Mesenchymal stem cell (in vitro differentiated cells and primary cell): Measurements from ENCODE around the gene HSPA12A.

ENCODE experiments used
- DNase-seq: peaks from one replicate; pipeline ENCODE4 v3.0.0-alpha.2; 2013
- H2AFZ ChIP-seq: one replicate; pipeline ENCODE4 v1.6.1; 2013; ENCODE audit warnings: low read depth, mild to moderate bottlenecking, control low read depth, inconsistent platforms, low read length, moderate library complexity
- H2AK5ac ChIP-seq: 2 replicates; pipeline ENCODE4 v1.6.1; 2013; ENCODE audit warnings: low read length, moderate library complexity, mild to moderate bottlenecking, inconsistent platforms; ENCODE audit not compliant: severe bottlenecking
- H2BK120ac ChIP-seq: one replicate; pipeline ENCODE4 v1.6.1; 2013; ENCODE audit warnings: low read depth, mild to moderate bottlenecking, inconsistent platforms, low read length, moderate library complexity
- H2BK12ac ChIP-seq, 2 experiments: one replicate each; pipeline ENCODE4 v1.6.1; 2013; ENCODE audit warnings: inconsistent platforms in 2 of 2, low read length in 2 of 2, mild to moderate bottlenecking in 2 of 2, moderate library complexity in 2 of 2, control low read depth in 1 of 2
- H2BK15ac ChIP-seq: one replicate; pipeline ENCODE4 v1.6.1; 2013; ENCODE audit warnings: mild to moderate bottlenecking, low read depth, inconsistent platforms; ENCODE audit not compliant: poor library complexity, severe bottlenecking
- H2BK5ac ChIP-seq: 2 replicates; pipeline ENCODE4 v1.6.1; 2013; ENCODE audit warnings: low read depth, mild to moderate bottlenecking, low read length, control low read depth, inconsistent platforms; ENCODE audit not compliant: poor library complexity, severe bottlenecking
- H3K14ac ChIP-seq, 2 experiments: one replicate each; pipeline ENCODE4 v1.6.1; 2013; ENCODE audit warnings: inconsistent platforms in 2 of 2, low read length in 2 of 2, control low read depth in 1 of 2, mild to moderate bottlenecking in 1 of 2, moderate library complexity in 1 of 2
- H3K18ac ChIP-seq, 2 experiments: one replicate each; pipeline ENCODE4 v1.6.1; 2013; ENCODE audit warnings: inconsistent platforms in 2 of 2, low read length in 2 of 2, control low read depth in 1 of 2, low read depth in 1 of 2, mild to moderate bottlenecking in 1 of 2
- H3K23ac ChIP-seq, 2 experiments: one replicate each; pipeline ENCODE4 v1.6.1; 2013; ENCODE audit warnings: inconsistent platforms in 2 of 2, low read length in 2 of 2, mild to moderate bottlenecking in 2 of 2, moderate library complexity in 2 of 2, control low read depth in 1 of 2
- H3K27ac ChIP-seq: 2 replicates; pipeline ENCODE4 v1.5.1; 2013; ENCODE audit warnings: mild to moderate bottlenecking, moderate library complexity, low read length, control low read depth, inconsistent platforms; ENCODE audit not compliant: poor library complexity, severe bottlenecking
- H3K27me3 ChIP-seq, 2 experiments: 2 replicates each; pipeline versions ENCODE4 v1.6.1 to v1.7.0; 2013; ENCODE audit warnings: low read length in 2 of 2, mild to moderate bottlenecking in 2 of 2, moderate library complexity in 2 of 2, control low read depth in 1 of 2, inconsistent platforms in 1 of 2; ENCODE audit not compliant: control insufficient read depth in 1 of 2, insufficient read depth in 1 of 2
- H3K36me3 ChIP-seq, 2 experiments: 2 replicates each; pipeline versions ENCODE4 v1.6.1 to v1.7.0; 2013; ENCODE audit warnings: low read length in 2 of 2, control low read depth in 1 of 2, inconsistent platforms in 1 of 2, low read depth in 1 of 2, mild to moderate bottlenecking in 1 of 2; ENCODE audit not compliant: insufficient read depth in 2 of 2, control insufficient read depth in 1 of 2
- H3K4ac ChIP-seq, 2 experiments: one replicate each; pipeline ENCODE4 v1.6.1; 2013; ENCODE audit warnings: inconsistent platforms in 2 of 2, low read length in 2 of 2, mild to moderate bottlenecking in 2 of 2, moderate library complexity in 2 of 2, control low read depth in 1 of 2, low read depth in 1 of 2
- H3K4me1 ChIP-seq: 2 replicates; pipeline ENCODE4 v1.6.1; 2013; ENCODE audit warnings: low read depth, low read length, control low read depth; ENCODE audit not compliant: control insufficient read depth, insufficient read depth
- H3K4me2 ChIP-seq: 2 replicates; pipeline ENCODE4 v1.6.1; 2013; ENCODE audit warnings: low read length, mild to moderate bottlenecking, inconsistent platforms; ENCODE audit not compliant: poor library complexity, severe bottlenecking
- H3K4me3 ChIP-seq, 2 experiments: 2 replicates each; pipeline versions ENCODE4 v1.5.1 to v1.7.0; 2013; ENCODE audit warnings: low read length in 2 of 2, mild to moderate bottlenecking in 2 of 2, control low read depth in 1 of 2, low read depth in 1 of 2; ENCODE audit not compliant: insufficient read depth in 1 of 2
- H3K79me1 ChIP-seq: replicated peaks from 2 replicates; pipeline ENCODE4 v1.6.1; 2013; ENCODE audit warnings: mild to moderate bottlenecking, control low read depth, low read length, inconsistent platforms; ENCODE audit not compliant: poor library complexity, severe bottlenecking
- H3K9ac ChIP-seq: 2 replicates; pipeline ENCODE4 v1.7.0; 2013; ENCODE audit warnings: mild to moderate bottlenecking, low read length, moderate library complexity
- H3K9me3 ChIP-seq: 2 replicates; pipeline ENCODE4 v1.7.0; 2013; ENCODE audit warnings: mild to moderate bottlenecking, low read length; ENCODE audit not compliant: control insufficient read depth
- H4K8ac ChIP-seq: one replicate; pipeline ENCODE4 v1.6.1; 2013; ENCODE audit warnings: inconsistent platforms, mild to moderate bottlenecking, low read length, moderate library complexity
- H4K91ac ChIP-seq: one replicate; pipeline ENCODE4 v1.6.1; 2013; ENCODE audit warnings: mild to moderate bottlenecking, low read length, inconsistent platforms
- WGBS: methylation state at CpG from one replicate; pipeline ENCODE4 v1.1.7; 2013; ENCODE audit warnings: mixed read lengths; 5-methylcytosine and 5-hydroxymethylcytosine counted together

Gene HSPA12A

GRCh38 chr10:116664631-116665030 is 77.7 kb downstream of the HSPA12A start:
- H2BK5ac ChIP-seq, result no peak overlapping the region
- WGBS, result 77% methylated on average over 5 of the region's 5 CpGs

GRCh38 chr10:116663342-116663741 is 79.0 kb downstream of the HSPA12A start:
- Histone ChIP-seq H3K79me1 (no peaks in the 10 kb centered on the region), H2BK120ac (no peak overlapping the region), H3K27ac (no peak overlapping the region), H3K9me3 (no peaks in the 10 kb centered on the region), H4K91ac (no peak overlapping the region), H2AK5ac (no peak overlapping the region), H2BK12ac (no peak overlapping the region), H3K4ac (no peak overlapping the region), H4K8ac (no peak overlapping the region), H3K4me1 (no peaks in the 10 kb centered on the region), H3K4me3 (no peak overlapping the region), H3K23ac (no peak overlapping the region), H3K36me3 (no peaks in the 10 kb centered on the region), H2BK5ac (no peak overlapping the region), H2AFZ (no peak overlapping the region), H3K27me3 (peaks cover 22 to 36% of the 10 kb centered on the region in 2 experiments), H3K4me2 (no peak overlapping the region), H3K18ac (no peak overlapping the region), H2BK15ac (no peak overlapping the region), H3K14ac (no peak overlapping the region), H3K9ac (no peak overlapping the region)
- WGBS, result 85% methylated on average over 7 of the region's 7 CpGs
- DNase-seq, result no peak

More at GRCh38 chr10:116664631-116665030, 77.7 kb downstream of the HSPA12A start:
- Histone ChIP-seq H2BK15ac (no peak overlapping the region), H3K4ac (no peak overlapping the region), H3K9ac (no peak overlapping the region), H3K18ac (no peak overlapping the region), H2BK120ac (no peak overlapping the region), H3K4me1 (peaks cover 4% of the 10 kb centered on the region), H3K9me3 (no peaks in the 10 kb centered on the region), H2AFZ (no peak overlapping the region), H4K91ac (no peak overlapping the region), H3K23ac (no peak overlapping the region), H3K4me2 (no peak overlapping the region), H3K4me3 (no peak overlapping the region), H3K36me3 (no peaks in the 10 kb centered on the region), H3K27me3 (peaks cover 13 to 43% of the 10 kb centered on the region in 2 experiments), H2BK12ac (no peak overlapping the region), H3K27ac (no peak overlapping the region), H2AK5ac (no peak overlapping the region), H3K14ac (no peak overlapping the region), H4K8ac (no peak overlapping the region), H3K79me1 (no peaks in the 10 kb centered on the region)
- DNase-seq, result no peak

GRCh38 chr10:116660860-116661259 is 81.5 kb downstream of the HSPA12A start:
- Histone ChIP-seq H3K23ac (no peak overlapping the region), H3K79me1 (no peaks in the 10 kb centered on the region), H2BK120ac (no peak overlapping the region), H3K36me3 (no peaks in the 10 kb centered on the region), H3K4me2 (no peak overlapping the region), H3K14ac (no peak overlapping the region), H2BK12ac (no peak overlapping the region), H2AK5ac (no peak overlapping the region), H3K27ac (no peak overlapping the region), H4K91ac (no peak overlapping the region), H3K27me3 (peaks cover 23 to 27% of the 10 kb centered on the region in 2 experiments), H3K9ac (no peak overlapping the region), H2AFZ (no peak overlapping the region), H2BK15ac (no peak overlapping the region), H3K4ac (no peak overlapping the region), H3K9me3 (no peaks in the 10 kb centered on the region), H3K4me3 (no peak overlapping the region), H2BK5ac (no peak overlapping the region), H4K8ac (no peak overlapping the region), H3K4me1 (no peaks in the 10 kb centered on the region), H3K18ac (no peak overlapping the region)
- DNase-seq, result no peak
- 47% methylated on average over 5 of the region's 5 CpGs for WGBS

GRCh38 chr10:116659049-116659670 is 83.2 kb downstream of the HSPA12A start:
- H3K4ac ChIP-seq, result no peak overlapping the region
- H3K18ac ChIP-seq, result no peak overlapping the region
- H4K91ac ChIP-seq, result no peak overlapping the region
- no peaks in the 10 kb centered on the region for H3K36me3 ChIP-seq
- H3K4me1 ChIP-seq, result no peaks in the 10 kb centered on the region
- no peak overlapping the region for H2BK120ac ChIP-seq
- no peak overlapping the region for H3K9ac ChIP-seq
- no peak overlapping the region for H3K23ac ChIP-seq
- peaks cover 24 to 34% of the 10 kb centered on the region in 2 experiments for H3K27me3 ChIP-seq
- H2AK5ac ChIP-seq, result no peak overlapping the region
- H4K8ac ChIP-seq, result no peak overlapping the region
- no peak overlapping the region for H2BK15ac ChIP-seq
- H2AFZ ChIP-seq, result no peak overlapping the region
- H3K4me2 ChIP-seq, result no peak overlapping the region
- H2BK5ac ChIP-seq, result no peak overlapping the region
- 61% methylated on average over 8 of the region's 10 CpGs for WGBS
- H3K14ac ChIP-seq, result no peak overlapping the region
- H3K4me3 ChIP-seq, result no peak overlapping the region
- no peak for DNase-seq
- no peak overlapping the region for H3K27ac ChIP-seq
- H3K79me1 ChIP-seq, result no peaks in the 10 kb centered on the region
- no peak overlapping the region for H2BK12ac ChIP-seq
- H3K9me3 ChIP-seq, result no peaks in the 10 kb centered on the region
